ENCODE data around the gene SCG3.

SCG3 gene

DNA sequence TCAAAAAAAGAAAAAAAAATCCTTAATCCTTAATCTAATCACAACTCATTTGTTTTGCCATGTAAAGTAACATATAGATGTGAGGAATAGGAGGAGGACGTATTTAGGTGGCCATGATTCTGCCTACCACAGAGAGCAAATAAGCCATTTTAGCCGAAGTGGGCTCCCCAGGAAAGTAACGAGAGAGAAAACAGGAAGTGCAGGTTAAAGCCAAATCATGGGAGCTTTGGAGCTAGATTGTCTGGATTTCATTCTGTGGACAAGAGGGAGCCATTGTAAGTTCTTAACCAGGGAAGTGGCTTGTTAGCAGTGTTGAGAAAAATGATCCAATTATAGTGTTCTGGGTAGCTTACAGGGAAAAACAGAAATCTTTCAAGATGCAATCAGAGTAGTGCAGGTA, 79.5 kb downstream of the SCG3 start:
- DNase-seq = no peak

DNA sequence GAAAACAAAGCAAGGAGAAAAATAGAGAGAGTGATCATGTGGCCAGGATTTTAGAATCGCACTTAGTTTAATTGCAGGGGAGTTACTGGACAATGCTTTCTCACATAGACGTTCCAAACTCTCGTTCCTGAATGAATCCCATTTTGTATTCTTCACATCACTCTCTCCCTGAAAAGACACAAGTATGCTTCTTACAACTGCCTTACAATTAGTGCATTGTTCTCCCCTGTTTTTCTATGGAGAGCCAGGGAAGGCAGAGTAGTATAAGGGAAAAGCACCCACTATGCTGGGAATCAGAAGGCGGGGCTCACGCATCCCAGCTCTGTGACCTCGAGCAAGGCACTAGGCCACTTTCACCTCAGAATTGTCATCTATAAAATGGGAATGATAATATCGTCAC, 84.4 kb downstream of the SCG3 start:
- DNase-seq = no peak

DNA sequence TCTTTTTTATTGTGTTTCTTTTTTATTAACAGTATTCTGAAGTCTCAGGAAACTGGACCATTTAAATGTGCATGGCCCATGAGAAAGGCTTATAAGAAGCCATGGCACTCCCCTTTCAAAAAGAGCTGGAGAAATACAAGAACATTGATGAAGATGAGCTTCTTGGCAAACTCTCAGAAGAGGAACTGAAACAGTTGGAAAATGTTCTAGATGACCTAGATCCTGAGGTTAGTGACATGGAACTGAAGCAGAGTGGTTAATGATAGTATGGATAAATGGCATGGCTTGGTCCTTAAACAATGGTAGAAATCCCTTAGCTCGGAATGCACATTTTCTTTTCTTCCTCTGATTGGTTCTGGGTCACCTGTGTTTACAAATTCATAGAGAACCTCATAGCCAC, 85.0 kb downstream of the SCG3 start:
- no peak for DNase-seq

DNA sequence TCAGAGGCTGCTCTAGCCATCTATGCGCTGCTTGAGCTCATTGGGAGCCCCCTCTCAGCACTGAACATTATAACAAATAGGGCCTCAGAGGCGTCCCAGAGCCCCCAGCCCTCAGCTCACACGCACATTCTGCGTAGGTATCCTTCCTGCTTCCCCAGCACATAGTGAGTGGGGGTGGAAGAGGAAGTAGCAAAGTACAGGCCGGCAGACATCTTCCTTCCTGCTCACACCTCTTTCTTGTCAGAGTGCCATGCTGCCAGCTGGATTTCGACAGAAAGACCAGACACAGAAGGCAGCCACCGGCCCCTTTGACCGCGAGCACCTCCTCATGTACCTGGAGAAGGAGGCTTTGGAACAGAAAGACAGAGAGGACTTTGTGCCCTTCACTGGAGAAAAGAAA, 86.7 kb downstream of the SCG3 start:
- DNase-seq = no peak
